HG03521 (cell line): ENCODE measurements around the gene TRAPPC2B.

ENCODE experiments used
- ATAC-seq: cut with Tn5 transposase; IDR thresholded peaks from one replicate; pipeline ENCODE4 v1.9.1; 2021; ENCODE audit warnings: mild to moderate bottlenecking, moderate library complexity; ENCODE audit not compliant: unreplicated experiment

The TRAPPC2B gene

DNA sequence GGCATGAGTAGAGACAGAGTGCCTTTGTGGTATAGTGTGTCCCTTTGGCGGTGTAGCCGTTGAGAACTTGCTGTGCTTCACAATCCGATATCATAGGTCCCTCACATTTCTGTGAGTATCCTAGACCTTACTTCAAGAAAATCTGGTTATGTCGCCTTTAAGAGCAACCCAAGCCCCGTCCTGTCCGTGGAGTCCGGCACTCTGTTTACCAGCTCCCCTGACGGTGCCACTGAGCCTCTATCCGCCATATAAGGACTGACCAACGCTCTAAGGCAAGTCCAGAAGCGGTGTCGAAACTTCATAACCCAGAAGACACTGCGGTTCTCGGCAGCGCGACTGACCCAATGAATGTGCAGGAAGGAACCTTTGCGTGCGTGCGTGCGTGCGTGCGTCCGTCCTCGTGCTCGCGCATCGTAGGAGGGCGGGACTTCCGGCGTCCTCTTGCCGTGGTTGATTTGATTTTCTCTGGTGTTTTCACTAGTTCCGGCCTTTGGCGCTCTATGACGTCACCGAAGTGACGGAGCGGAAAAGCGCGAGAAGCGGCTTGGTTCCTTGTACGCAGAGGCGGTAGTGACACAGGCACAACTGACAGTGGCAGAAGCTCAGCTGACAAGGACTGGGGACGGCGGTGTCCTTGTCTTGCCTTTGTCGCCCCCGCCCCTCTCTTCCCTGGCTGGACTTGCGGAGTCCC, at the start of gene TRAPPC2B, which contains the start of gene ZNF547:
TRAPPC2B (plus strand) TSS at position 555 of the 691 bp plus-strand sequence. CDS start 1,283 bp downstream, outside the sequence.
ZNF547 (plus strand) TSS at position 555 of the 691 bp plus-strand sequence. CDS start 5,005 bp downstream, outside the sequence.
- peak; percentile 89 for ATAC-seq

DNA sequence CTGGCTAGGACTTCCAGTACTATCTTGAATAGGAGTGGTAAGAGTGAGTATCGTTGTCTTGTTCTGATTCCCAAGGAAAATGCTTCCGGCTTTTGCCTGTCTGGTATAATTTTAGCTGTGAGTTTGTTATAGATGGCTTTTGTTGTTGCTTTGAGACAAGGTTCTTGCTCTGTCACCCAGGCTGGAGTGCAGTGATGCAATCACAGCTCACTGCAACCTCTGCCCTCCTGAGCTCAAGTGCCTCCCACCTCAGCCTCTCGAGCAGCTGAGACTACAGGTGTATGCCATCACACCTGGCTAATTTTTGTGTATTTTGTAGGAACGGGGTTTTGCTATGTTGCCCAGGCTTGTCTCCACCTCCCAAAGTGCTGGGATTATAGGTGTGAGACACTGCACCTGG, 49.2 kb upstream of the TRAPPC2B start:
- no peak for ATAC-seq

DNA sequence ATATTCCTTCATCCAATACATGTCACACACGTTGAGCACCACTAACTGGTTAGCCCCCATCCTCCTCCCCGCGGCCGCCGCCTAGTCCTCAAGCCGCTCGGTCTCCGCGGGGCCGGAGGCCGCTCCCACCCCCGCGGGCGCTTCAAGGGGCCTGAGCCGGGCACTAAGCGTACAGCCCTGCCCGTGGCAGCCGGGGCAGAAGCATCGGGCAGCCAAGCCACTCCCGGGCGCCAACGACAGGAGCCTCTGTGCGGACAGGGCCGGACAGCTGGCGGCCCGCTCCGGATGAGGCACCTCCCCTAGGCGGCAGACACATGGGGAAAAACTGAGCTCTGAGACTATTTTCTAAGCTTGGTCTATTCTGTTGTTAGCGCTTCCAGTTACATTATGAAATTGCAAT, 45.8 kb upstream of the TRAPPC2B start:
- ATAC-seq: no peak

DNA sequence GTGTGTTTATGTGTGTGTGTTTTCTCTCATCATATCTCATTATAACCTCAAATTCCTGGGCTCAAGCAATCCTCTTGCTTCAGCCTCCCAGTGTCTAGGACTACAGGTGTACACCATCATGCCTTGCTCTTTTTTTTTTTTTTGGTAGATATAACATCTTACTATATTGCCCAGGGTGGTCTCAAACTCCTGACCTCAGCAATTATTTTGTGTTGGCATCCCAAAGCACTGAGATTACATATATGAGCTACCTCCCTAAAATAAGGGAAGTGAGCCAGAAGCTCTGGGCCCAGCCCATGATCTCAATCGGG, 43.5 kb upstream of the TRAPPC2B start:
- ATAC-seq: no peak

DNA sequence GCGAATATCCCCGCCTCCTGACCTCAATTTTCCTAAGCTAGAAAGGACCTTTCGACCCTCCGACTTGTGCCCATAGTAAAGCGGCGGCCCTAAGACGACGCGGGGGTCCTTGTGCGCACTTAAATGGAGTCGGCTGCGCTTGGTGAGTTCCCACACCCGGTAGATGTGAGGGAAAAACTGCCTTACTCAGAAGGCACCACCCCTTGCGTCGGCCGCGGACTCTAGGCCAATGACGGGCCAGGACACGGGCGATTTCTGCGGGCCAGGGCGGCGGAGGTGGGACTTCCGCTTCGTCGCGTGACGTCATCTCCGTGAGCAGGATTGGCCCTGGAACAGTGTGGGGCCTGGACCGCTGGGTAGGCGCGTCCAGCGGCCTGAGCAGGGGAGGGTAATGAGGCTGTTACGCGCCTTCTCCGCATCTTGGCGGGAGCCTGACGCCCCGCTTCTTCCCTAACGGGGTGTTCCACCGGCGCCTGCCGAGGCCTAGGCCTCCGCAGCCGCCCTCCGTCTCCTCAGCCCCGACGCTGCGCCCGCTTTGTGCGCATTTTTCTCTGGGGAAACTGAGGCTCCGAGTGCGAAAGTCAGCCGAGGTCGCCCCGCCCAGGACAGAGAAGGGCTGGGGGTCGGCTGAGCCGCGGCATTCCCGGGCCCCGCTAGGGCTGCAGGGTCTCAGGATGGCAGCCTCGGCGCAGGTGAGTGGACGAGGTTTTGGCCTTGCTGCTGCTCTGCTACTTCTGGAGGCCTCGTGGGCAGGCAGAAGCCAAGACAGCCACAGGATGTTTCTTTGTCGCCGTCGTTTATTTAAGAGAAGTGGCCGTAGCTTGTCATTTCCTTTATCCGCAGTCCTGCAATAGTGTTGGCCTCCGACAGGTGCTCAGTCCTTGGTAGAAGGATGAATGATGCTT, 42.9 kb upstream of the TRAPPC2B start, which contains the start of gene ZNF543:
ZNF543 (plus strand) TSS at position 293 of the 905 bp plus-strand sequence; CDS start at position 675, 382 bp downstream.
- ATAC-seq: peak; percentile 97

DNA sequence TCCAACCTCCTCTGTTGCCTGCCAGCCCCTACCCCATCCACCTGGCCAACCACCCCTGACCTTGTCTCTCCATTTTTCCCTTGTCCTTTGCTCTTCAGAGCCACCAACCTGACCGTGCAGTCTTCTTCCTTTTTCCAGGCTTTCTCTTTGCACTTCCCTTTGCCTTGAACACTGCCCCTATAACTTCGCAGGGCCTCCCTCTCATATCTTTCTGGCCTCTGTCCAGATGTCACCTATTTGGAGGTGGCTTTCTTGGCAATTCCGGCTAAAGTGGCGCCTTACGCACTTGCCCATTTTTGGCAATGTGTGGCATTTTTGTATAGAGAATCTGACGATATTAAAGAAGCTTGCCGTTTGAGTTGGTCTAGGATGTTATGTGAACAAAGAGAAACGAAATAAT, 42.2 kb upstream of the TRAPPC2B start:
- ATAC-seq: no peak

DNA sequence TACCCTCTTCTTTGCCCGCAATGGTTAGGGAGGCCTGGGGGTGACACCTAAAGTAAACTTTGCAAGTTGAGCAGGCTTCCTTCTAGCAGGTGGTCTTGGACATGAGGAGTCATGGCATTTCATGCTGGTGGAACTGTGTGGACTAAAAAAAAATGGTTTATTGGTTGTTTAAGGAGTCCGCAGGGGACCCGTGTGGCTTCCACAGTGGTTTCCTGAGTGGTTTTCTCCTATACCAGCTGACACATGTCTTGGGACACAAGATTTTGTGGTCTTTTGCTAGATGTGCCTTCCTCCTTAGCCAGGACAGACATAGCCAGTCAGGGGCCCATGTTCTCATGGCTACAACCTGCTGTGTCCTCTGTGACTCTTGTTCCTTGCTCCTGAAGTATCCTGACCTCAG, 41.6 kb upstream of the TRAPPC2B start:
- ATAC-seq: no peak

DNA sequence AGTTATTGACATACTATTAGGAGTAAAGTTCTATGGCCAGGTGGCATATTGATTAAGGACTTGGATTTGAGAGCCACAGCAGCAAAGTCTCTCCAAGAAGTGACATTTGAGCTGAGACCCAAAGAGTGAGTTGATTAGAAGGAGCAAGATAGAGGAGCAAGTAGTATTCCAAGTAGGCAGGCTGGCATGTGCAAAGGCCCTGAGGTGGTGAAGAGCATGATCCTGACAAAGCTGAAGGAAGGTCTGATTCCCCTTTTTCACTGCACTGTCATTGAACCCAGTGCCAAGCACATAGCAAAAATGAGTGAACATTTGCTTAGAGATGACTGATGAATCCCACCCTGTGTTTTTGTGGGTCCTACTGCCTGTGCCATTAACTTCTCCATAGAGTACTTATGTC, 38.4 kb upstream of the TRAPPC2B start:
- no peak for ATAC-seq

DNA sequence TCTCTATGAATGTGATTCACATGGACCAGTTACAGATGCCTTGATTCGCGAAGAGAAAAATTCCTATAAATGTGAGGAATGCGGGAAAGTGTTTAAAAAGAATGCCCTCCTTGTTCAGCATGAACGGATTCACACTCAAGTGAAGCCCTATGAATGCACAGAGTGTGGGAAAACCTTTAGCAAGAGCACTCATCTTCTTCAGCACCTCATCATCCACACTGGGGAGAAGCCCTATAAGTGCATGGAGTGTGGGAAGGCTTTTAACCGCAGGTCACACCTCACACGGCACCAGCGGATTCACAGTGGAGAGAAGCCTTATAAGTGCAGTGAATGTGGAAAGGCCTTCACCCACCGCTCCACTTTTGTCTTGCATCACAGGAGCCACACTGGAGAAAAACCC, 35.4 kb upstream of the TRAPPC2B start:
- no peak for ATAC-seq

DNA sequence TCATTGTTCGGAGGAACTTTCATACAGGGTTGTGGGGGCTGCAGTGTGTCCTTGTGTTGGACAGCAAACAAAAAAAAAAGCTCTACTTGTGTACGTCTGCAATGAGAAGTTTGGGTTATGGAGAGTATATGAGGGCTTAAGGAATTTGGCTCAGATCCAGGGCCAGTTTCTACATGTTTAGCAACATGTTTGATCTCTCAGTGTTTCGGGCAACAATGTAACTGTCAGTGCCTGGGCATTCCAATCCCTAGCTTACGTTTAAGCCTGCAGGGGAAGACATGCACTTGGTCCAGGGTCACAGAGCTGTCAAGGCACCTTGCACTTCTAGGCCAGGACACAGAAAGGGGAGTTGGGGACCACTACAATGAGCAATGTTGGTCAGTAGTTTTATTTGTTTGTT, 29.2 kb upstream of the TRAPPC2B start:
- ATAC-seq: no peak

DNA sequence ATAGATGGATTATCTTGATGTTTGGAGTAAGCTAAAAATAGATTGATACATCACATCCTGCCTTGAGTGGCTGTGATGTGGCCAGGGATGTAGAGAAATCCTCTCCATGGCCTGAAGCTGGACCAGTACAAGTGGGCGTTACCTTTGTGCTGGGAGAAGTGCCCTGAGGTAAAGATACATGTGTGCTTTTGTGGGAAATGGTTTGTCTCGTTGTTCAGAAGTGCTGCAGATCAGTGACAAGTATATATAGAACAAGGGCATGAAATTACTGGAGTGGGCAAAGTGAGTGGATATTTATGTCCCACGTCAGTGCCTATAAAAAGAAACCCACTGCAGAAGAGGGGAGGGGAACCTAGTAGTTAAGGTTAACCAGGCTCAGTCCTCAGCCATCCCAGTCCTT, 24.5 kb upstream of the TRAPPC2B start:
- no peak for ATAC-seq

DNA sequence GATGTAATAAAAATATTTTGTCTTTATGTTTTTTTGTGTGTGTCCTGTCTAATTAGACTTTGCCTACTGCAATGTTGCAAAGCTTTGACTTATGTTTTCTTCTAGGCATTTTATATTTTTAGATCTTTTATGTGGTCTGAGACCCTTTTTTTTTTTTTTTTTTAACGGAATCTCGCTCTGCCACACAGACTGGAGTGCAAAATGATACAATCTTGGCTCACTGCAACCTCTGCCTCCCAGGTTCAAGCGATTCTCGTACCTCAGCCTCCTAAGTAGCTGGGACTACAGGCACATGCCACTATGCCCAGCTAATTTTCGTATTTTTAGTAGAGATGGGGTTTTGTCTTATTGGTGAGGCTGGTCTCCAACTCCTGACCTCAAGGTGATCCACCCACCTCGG, 20.8 kb upstream of the TRAPPC2B start:
- ATAC-seq: no peak

DNA sequence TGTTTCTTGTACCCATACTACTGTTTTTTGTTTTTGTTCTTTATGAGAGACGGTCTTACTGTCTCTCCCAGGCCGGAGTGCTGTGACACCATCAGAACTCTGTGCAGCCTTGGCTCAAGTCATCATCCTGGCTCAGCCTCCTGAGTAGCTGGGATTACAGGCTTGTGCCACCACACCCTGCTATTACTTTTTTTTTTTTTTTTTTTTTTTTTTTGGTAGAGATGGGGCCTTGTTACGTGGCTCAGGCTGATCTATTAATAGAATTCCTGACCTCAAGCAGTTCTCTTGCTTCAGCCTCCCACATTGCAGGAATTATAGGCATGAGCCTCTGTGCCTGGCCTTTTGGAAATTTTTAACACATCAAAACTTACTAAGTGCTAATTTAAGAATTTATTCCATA, 15.2 kb upstream of the TRAPPC2B start:
- ATAC-seq: no peak

DNA sequence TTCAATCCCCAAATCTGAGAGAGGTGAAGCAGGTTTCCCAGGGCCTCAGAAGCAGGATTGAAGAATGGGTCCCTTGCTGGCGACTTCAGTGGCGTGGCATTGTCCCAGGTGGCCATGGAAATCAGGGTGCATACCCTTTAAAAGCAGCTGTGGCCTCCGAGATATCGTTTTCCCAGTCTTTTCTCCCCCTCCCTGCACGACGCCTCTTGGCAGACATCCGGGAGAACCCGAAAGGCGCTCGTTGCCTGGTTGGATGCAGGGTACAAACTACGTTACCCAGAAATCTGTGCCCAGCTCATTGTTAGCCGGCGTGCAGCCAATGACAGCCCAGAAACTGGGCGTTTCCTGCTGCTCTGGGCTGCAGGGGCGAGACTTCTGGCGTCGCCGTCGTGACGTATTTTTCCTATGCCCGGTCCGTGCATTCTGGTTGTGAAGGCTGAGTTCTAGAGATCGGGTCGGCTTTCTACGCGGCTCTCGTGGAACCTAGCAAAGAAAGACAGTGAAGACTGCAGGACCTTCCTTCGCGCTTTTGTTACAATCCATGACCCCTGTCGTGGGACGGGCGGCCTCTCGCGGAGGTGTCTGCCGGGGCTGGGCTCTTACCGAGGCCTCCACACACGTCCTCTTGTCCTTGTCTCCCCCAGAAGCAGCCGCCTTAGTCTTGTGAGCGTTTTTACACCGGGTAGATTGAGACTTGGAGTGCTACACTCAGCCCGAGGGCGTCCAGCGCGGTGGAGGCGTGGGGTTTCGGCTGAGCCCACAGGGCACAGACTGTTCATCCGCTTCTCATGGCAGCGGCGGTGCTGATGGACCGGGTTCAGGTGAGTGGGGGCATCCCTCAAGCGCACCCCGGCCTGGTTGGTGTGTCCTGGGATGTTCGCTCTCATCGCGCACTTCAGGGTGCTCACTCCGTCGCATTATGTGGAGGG, 12.2 kb upstream of the TRAPPC2B start, which contains the start of gene ZNF304:
ZNF304 (plus strand) TSS at position 395 of the 929 bp plus-strand sequence; CDS start at position 789, 394 bp downstream.
- peak; percentile 94 for ATAC-seq

DNA sequence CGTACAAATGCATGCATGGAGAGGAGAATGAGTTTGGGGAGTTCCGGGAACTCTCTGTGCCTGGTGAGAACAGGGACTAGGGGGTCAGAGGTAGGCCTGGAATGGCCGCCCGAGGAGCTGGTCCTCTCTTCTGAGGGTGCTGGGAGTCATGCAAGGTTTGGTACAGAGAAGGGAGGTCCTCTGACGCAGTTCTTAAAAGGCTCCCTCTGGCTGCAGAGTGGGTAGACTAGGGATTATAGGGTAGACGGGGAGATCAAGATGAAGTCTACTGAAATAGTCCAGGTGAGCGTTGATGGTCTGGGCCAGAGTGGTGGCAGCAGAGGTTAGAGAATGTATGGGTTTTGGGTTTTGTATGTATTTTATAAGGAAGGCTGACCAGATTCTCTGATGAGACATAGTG, 11.5 kb upstream of the TRAPPC2B start:
- ATAC-seq: no peak

DNA sequence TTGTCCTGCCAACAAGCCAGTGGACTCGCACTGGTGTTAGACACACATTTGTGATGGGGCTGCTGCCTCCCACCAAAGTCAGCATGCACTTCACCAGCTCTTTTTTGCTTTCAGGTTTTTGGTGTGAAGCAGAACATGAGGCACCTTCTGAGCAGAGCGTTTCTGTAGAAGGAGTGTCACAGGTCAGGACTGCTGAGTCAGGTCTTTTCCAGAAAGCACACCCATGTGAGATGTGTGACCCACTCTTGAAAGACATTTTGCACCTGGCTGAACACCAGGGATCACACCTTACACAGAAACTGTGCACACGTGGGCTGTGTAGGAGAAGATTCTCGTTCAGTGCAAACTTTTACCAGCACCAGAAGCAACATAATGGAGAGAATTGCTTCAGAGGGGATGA, 7.4 kb upstream of the TRAPPC2B start:
- ATAC-seq: no peak

DNA sequence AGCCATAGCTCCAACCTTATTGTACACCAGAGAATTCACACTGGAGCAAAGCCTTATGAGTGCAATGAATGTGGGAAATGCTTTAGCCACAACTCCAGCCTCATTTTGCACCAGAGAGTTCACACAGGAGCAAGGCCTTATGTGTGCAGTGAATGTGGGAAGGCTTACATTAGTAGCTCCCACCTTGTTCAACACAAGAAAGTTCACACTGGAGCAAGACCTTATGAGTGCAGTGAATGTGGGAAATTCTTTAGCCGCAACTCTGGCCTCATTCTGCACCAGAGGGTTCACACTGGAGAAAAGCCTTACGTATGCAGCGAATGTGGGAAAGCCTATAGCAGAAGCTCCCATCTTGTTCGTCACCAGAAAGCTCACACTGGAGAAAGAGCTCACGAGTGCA, 5.9 kb upstream of the TRAPPC2B start:
- no peak for ATAC-seq

DNA sequence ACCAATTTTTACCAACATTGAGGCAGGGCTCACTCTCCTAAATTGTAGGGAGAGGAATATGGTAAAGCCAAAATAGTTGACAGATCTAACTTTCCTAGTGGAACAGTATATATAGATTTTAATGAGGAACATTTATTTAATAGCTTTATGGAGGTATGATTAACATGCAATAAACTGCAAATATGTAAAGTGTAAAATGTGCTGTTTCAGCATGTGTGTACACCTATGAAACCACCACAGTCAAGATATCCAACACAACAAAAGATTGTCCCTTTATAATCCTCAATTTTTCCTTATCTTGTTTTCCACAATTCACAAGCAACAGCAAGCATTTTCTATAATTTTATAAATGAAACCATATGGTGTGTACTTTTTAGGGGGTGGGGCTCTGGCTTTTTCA, 4.1 kb upstream of the TRAPPC2B start:
- ATAC-seq: no peak

DNA sequence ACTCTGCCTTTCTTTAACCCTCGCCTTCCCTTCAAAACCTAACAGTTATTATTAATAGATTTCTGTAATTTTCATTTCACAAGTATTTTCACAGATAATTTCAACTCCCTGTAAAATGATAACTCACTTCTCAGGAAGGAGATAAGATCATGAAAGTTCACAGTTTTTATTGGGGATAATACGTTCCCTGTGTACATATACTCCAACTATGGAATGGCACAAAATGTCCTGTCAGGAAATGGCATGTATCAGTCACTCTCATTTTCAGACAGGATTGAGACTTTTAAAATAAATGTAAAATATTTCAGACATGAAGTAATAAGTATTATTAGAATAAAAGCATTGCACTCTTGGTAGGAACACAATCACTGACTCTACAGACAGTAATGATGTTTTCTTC, 932 bp upstream of the TRAPPC2B start:
- no peak for ATAC-seq

DNA sequence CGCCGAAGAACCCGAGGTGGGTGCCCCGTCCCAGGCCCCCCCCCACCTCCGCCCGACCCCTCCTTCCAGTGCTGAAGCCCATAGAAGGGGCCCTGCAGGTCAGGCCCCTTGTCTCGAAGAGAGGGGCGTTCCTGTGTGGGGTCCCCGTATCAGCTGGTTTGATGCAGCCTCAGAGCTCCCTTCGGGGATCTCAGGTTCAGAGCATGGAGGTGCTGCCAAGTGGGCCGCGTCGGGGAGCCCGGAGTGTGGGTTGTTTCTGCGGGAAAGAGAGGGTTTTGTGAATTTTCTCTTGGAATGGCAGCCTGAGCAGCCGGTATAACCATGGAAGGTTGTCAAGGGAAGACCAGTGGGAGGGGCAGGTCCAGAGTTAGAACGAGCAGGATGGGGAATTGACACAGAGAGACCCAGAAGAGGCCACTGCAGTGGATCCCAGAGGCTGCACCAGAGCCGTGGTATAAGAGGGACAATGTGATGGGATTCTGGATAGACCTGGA, 384 bp downstream of the TRAPPC2B start:
- ATAC-seq: peak; percentile 1

DNA sequence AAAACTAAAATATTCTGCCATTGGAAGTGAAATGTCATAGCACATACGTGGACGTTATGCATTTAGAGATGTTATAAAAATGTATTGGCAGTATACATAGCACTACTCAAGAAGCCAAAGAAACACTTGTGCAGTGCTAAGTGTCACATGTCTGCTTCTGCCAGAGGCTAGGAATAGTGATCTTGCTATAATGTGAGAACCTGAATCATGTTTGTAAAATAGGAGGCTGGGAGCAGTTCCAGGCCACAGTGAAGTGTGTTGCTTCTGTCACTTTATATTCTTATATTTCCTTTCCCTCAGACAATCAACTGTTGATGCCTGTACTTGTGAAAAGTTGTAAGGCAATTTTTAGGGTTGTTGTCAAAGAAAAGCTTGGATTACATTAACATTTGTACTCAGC, 3.4 kb downstream of the TRAPPC2B start:
- no peak for ATAC-seq
